Stimulated activated naive CD4-positive, alpha-beta T cell (primary cell): ENCODE measurements around the gene LAG3.
A peak's percentile ranks its signal among the peaks of the same experiment; 100 is the strongest.

Experiments used
- DNase-seq, 6 experiments: peaks; one replicate each; lab custom pipeline; 2025; lab: John Stamatoyannopoulos, UW

Gene LAG3

DNA sequence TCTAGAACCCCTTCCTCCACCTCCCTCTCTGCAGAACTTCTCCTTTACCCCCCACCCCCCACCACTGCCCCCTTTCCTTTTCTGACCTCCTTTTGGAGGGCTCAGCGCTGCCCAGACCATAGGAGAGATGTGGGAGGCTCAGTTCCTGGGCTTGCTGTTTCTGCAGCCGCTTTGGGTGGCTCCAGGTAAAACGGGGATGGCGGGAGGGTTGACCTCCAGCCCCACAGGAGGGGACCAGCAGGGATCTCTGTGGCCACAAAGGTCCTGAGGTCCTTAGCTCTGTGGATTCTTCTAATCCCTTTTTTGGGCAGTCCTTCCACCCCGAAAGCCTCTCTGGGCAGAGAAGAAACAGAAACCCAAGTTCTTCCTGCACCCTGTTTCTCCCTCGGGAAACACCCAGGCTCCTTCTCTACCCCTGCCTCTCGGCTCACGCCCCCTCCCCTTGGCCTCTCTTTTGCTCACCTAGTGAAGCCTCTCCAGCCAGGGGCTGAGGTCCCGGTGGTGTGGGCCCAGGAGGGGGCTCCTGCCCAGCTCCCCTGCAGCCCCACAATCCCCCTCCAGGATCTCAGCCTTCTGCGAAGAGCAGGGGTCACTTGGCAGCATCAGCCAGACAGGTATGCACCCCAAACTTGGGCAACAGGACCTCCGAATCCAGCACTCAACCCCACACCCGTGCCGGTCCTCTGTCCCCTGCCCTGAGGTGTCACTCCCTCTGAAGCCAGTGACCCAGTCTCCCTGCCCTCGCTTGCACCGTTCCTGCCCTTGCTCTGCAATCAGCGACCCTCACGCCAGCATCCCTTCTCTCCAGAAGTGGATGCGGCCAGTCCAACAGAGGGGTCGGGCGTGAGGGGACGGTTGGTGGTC is 638 bp downstream of the LAG3 start:
- DNase-seq, result no peak

DNA sequence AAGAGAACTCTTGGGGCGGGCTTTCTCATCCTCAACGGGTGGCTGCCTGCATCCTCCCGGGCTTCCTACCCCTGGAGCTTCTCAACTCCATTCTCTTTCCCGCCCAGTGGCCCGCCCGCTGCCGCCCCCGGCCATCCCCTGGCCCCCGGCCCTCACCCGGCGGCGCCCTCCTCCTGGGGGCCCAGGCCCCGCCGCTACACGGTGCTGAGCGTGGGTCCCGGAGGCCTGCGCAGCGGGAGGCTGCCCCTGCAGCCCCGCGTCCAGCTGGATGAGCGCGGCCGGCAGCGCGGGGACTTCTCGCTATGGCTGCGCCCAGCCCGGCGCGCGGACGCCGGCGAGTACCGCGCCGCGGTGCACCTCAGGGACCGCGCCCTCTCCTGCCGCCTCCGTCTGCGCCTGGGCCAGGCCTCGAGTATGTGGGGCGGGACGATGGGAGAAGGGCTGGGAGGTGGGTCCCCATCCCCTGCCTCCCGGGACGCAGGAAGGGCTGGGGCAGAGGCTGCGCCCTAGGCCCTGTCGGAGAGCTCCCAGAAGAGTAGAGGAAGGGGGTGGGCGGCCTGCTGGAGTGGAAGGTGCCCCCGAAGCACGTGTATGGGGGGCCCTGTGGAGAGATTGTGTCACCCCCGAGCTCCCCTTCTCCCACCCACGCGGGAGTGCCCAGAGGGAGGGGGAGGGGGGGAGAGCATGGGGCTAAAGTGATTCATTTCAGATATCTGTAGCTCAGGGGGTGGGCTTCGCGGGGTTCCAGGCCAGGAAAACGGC is 1.5 kb downstream of the LAG3 start:
- no peak for DNase-seq

- DNase-seq, result no peak
Observed at GRCh38 chr12:6774499-6775062, 2.3 kb downstream of the LAG3 start.

- DNase-seq, result no peak
Observed at GRCh38 chr12:6775185-6776174, 3.2 kb downstream of the LAG3 start.

DNA sequence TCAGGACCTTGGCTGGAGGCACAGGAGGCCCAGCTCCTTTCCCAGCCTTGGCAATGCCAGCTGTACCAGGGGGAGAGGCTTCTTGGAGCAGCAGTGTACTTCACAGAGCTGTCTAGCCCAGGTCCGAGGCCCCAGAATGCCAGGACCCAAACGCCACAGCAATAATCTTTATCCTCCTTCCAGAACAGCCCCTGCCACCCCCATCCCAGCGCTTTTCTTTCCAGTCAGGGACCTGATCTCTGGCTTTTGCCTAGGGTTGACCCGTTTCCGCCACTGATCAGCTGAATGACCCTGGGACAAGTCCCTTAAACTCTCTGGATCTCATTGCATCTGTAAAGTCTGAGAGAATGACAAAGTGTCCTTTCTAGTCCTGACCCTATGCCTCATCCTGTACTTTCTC is 5.1 kb downstream of the LAG3 start:
- no peak for DNase-seq

DNA sequence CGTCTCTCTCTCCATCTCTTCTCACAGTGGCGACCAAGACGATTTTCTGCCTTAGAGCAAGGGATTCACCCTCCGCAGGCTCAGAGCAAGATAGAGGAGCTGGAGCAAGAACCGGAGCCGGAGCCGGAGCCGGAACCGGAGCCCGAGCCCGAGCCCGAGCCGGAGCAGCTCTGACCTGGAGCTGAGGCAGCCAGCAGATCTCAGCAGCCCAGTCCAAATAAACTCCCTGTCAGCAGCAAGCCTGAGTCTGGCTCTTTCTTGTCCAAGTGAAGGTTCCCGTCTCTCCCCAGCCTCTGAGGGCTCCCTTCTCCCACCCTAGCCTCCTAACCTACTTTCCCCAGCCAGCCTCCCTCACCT is 5.9 kb downstream of the LAG3 start:
- DNase-seq, result no peak

GRCh38 chr12:6778574-6779550 is 6.5 kb downstream of the LAG3 start:
- DNase-seq, result peak; percentile 73 to 89 (median 84)

DNA sequence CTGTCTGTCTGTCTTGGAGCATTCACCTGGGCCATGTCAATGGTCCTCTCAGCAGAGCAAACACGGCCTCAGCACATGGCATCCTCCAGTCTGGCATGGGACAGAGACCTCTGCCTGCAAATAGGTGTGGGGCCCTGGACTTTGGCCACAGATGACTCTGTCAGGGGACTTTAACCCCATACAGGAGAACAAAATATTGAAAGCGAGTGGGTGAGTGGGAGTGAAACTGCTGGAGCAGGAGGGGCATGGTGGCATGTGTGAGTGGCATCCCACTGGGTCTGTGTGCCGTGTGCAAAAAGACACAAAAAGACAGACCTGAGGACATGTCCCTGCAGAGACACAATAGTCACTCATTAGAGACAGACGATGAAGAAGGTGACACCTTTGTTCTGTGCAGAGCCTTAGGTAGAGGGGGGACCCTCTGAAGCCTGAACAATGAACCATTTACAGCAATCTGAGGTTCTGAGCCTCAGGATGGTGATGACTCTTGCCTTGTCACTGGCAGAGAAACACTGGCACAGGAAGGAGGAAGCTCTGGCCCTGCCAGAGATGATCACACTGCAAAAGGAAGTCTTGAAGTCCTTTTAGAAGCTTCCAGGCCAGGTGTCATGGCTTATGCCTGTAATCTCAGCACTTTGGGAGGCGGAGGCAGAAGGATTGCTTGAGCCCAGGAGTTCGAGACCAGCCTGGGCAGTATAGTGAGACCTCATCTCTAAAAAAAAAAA is 7.5 kb downstream of the LAG3 start:
- DNase-seq, result peak in 1 of 6 experiments; percentile 24

DNA sequence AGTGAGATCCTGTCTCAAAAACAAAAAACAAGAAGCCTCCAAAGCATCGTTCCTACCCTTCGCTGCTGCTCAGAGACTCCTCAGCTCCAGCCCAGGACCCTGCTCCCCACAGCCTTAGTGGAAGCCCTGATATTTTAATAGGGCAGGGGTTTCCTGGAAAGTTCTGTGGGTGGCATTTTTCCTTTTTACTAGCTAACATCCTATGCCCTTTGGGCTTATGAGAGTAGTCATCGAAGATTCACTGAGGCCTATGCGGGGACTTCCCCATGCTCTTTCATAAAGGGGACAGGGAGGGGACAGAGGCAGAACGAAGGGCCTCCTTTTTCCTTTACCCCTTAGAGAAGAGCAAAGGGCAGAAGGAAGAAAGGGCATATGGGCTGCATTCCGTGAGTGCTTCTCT is 8.3 kb downstream of the LAG3 start:
- DNase-seq, result no peak

GRCh38 chr12:6782119-6782518 is 9.8 kb downstream of the LAG3 start:
- DNase-seq, result no peak

GRCh38 chr12:6782850-6783566 is 10.7 kb downstream of the LAG3 start:
- peak in 2 of 6 experiments; percentile 22 to 38 for DNase-seq

GRCh38 chr12:6783828-6784227 is 11.5 kb downstream of the LAG3 start:
- DNase-seq, result no peak

- no peak for DNase-seq
Observed at GRCh38 chr12:6784296-6784695, 12.0 kb downstream of the LAG3 start.

- DNase-seq, result no peak
Observed at GRCh38 chr12:6784761-6785160, 12.4 kb downstream of the LAG3 start.

DNA sequence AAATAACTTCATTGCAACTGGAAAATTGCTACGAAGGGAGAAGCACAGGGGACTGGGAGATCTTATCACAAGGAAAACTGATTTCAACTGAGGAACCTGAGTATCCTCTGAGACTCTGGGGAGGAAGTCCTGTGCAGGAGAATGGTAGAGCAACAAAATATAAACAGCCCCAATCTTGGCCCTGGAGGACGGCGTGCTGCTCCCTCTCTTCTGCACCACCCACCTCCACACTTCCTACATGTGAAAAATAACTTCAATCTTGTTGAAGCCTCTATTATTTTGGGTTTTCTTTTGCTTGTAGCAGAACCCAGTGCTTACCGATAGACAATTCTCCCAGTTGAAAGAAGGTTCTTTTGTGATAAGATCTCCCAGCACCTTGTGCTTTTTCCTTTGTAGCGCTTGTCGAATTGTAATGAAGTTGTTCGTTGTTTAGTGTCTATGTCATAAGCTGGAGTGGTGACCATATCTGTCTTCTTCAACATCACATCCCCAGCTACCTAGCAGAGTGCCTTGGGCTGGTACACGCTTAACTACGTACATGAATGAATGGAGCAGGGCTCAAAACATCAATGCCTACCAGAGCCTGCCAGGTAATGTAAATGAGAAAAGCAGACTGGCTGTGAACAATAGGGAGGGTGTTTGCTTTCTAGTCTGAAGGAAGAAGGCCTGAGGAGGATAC is 14.2 kb downstream of the LAG3 start:
- DNase-seq, result peak; percentile 30 to 82 (median 68)

- DNase-seq, result no peak
Observed at GRCh38 chr12:6787309-6787708, 15.0 kb downstream of the LAG3 start.

DNA sequence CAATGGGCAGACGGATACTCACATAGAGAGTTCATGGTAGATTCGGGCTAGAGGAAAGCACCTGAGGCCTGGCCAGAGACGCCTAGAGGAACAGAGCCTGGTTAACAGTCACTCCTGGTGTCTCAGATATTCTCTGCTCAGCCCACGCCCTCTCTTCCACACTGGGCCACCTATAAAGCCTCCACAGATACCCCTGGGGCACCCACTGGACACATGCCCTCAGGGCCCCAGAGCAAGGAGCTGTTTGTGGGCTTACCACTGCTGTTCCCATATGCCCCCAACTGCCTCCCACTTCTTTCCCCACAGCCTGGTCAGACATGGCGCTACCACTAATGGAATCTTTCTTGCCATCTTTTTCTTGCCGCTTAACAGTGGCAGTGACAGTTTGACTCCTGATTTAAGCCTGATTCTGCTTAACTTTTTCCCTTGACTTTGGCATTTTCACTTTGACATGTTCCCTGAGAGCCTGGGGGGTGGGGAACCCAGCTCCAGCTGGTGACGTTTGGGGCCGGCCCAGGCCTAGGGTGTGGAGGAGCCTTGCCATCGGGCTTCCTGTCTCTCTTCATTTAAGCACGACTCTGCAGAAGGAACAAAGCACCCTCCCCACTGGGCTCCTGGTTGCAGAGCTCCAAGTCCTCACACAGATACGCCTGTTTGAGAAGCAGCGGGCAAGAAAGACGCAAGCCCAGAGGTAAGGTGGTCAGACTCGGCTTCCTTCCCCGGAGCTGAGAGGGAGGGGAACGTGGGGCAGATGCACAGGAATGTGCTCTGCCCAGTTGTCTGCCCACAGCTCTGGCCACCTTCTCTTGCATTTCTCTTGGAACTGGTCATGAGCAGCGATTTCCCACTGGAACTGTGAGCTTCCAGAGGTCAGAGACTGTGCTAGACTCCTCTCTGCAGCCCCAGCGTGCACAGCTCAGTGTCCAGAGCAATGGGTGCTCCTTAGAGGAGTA is 16.9 kb downstream of the LAG3 start, which contains the start of gene CD4:
CD4 (plus strand) TSS at position 557 of the 953 bp plus-strand sequence. CDS start 10,611 bp downstream, outside the sequence.
- peak; percentile 44 to 77 (median 72) for DNase-seq
